ENCODE data around the gene COX7A2L. TPM values are rescaled to one million over a fixed set of nuclear protein-coding genes. Genes with fewer than 3 reads are reported as not detected.

Gene COX7A2L
- total RNA-seq, 4 donors from 2014 or later, result 56.9 to 122 (median 95.1) TPM

GRCh38 chr2:42303252-42303651, 57.8 kb downstream of the COX7A2L start:
- H3K27ac ChIP-seq (replicated peaks in 1 of 4), result no peak overlapping the region
- intact Hi-C loops (cut with DNase I), result no loop called here
- DNase-seq (ENCODE audit: extremely low spot score), result no peak
- peaks cover 12 to 57% (median 31%) of the 10 kb centered on the region in 4 donors for H3K36me3 ChIP-seq
- 96% methylated on average over 3 of the region's 3 CpGs for WGBS
- H3K9me3 ChIP-seq, result no peaks in the 10 kb centered on the region
- peaks cover 0 to 7% (median under 1%) of the 10 kb centered on the region in 4 donors for H3K4me1 ChIP-seq
- H3K4me3 ChIP-seq, result no peak overlapping the region
- TF ChIP-seq POLR2A (IDR thresholded peaks at IDR 0.05; ENCODE audit: low read depth) (no peak), EP300 (IDR thresholded peaks at IDR 0.05) (no peak), CTCF (IDR thresholded peaks at IDR 0.05) (no peak), POLR2AphosphoS5 (IDR thresholded peaks at IDR 0.05) (no peak)
- H3K27me3 ChIP-seq, result no peaks in the 10 kb centered on the region

- Histone ChIP-seq H3K9me3 (no peaks in the 10 kb centered on the region), H3K4me3 (no peak overlapping the region), H3K4me1 (peaks cover 0 to 11% (median 6%) of the 10 kb centered on the region in 4 donors), H3K27ac (replicated peaks in 1 of 4) (no peak overlapping the region), H3K27me3 (no peaks in the 10 kb centered on the region), H3K36me3 (peaks cover 15 to 52% (median 34%) of the 10 kb centered on the region in 4 donors)
- no peak for TF ChIP-seq CTCF (IDR thresholded peaks at IDR 0.05)
- no peak for TF ChIP-seq POLR2AphosphoS5 (IDR thresholded peaks at IDR 0.05)
- WGBS, result 85% methylated on average over 2 of the region's 2 CpGs
- intact Hi-C loops (cut with DNase I), result no loop called here
- DNase-seq (ENCODE audit: extremely low spot score), result no peak
Measured at GRCh38 chr2:42300527-42300926, 60.5 kb downstream of the COX7A2L start.

Other genes starting within 250 kb of the COX7A2L start
- gene EML4, start 191.9 kb downstream of the COX7A2L start, total RNA-seq, result 10 to 100 TPM; 14.5 to 23.2 (median 17.8) TPM
- under 1 TPM in 1 of 4 donors, not detected in 3; 0.17 TPM for gene KCNG3, start 132.8 kb upstream of the COX7A2L start, total RNA-seq
- 10 to 100 TPM; 20.5 to 27.7 (median 24.3) TPM for gene MTA3, start 207.4 kb upstream of the COX7A2L start, total RNA-seq